SJCRH30 (cell line): ENCODE measurements around the gene INO80. TPM values are rescaled to one million over a fixed set of nuclear protein-coding genes. Genes with fewer than 3 reads are reported as not detected.

Experiments
- DNase-seq, 2 experiments: peaks; one replicate each; pipeline ENCODE4 v3.0.0-alpha.2; 2015 to 2020
- H3K27ac ChIP-seq: fragments of 250-450 bp; sonication (Bioruptor Pico); 2 replicates; pipeline ENCODE4 v1.5.1; 2020; ENCODE audit warnings: mild to moderate bottlenecking, moderate library complexity
- H3K27me3 ChIP-seq: fragments of 250-450 bp; sonication (Bioruptor Pico); 2 replicates; pipeline ENCODE4 v1.5.1; 2020; ENCODE audit warnings: mild to moderate bottlenecking, moderate library complexity
- H3K36me3 ChIP-seq: fragments of 250-450 bp; sonication (Bioruptor Pico); 2 replicates; pipeline ENCODE4 v1.5.1; 2020; ENCODE audit warnings: mild to moderate bottlenecking, moderate library complexity
- H3K4me1 ChIP-seq: fragments of 250-450 bp; sonication (Bioruptor Pico); 2 replicates; pipeline ENCODE4 v1.5.1; 2020; ENCODE audit warnings: mild to moderate bottlenecking, moderate library complexity
- H3K4me3 ChIP-seq: fragments of 250-450 bp; sonication (Bioruptor Pico); 2 replicates; pipeline ENCODE4 v1.5.1; 2020; ENCODE audit warnings: mild to moderate bottlenecking, moderate library complexity
- H3K9me3 ChIP-seq: fragments of 250-450 bp; sonication (Bioruptor Pico); replicated peaks from 2 replicates; pipeline ENCODE4 v1.5.1; 2020; ENCODE audit warnings: mild to moderate bottlenecking, moderate library complexity
- total RNA-seq: library from RNA; depleted of rRNA; stranded (reverse); fragments of >200 nt; shearing (Covaris generic); gene quantifications from 2 replicates; pipeline ENCODE4 v1.2.3, GENCODE V29; 2014

The INO80 gene
- total RNA-seq, 1 experiment from 2014 or later = 16.8 TPM

DNA sequence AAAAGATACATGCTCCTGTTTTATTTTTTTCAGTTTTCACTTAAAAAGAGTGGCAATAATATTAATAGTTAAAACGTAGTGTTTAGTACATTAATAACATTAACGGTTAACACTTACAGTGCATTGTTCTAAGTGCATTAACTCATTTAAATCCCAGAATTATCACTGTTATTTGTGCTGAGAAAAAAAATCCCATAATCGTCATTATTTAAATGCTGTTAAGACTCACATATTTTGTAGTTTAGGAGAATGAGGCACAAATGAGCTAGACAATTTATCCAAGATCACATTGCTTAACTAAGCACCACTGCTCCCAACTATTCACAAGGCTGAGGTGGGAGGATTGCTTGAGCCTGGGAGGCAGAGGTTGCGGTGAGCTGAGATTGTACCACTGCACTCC lies 127.9 kb downstream of the INO80 start:
- H3K4me3 ChIP-seq = no peak overlapping the region
- no peak overlapping the region for H3K27ac ChIP-seq
- DNase-seq = no peak
- H3K4me1 ChIP-seq = 0 out of 2 replicates have a peak, but pooled peaks cover 2% of the 10 kb centered on the region
- no peaks in the 10 kb centered on the region for H3K27me3 ChIP-seq
- H3K36me3 ChIP-seq = peaks cover 44% of the 10 kb centered on the region
- H3K9me3 ChIP-seq = no peaks in the 10 kb centered on the region

- H3K9me3 ChIP-seq = no peaks in the 10 kb centered on the region
- DNase-seq = no peak
- no peak overlapping the region for H3K27ac ChIP-seq
- no peaks in the 10 kb centered on the region for H3K27me3 ChIP-seq
- H3K36me3 ChIP-seq = peaks cover 56% of the 10 kb centered on the region
- no peak overlapping the region for H3K4me3 ChIP-seq
- 0 out of 2 replicates have a peak, but pooled peaks cover 6% of the 10 kb centered on the region for H3K4me1 ChIP-seq
Observed at GRCh38 chr15:40986820-40987219, 129.3 kb downstream of the INO80 start.

GRCh38 chr15:40985541-40986330 lies 130.3 kb downstream of the INO80 start:
- no peaks in the 10 kb centered on the region for H3K27me3 ChIP-seq
- 0 out of 2 replicates have a peak, but pooled peaks cover 6% of the 10 kb centered on the region for H3K4me1 ChIP-seq
- H3K36me3 ChIP-seq = peaks cover 64% of the 10 kb centered on the region
- H3K4me3 ChIP-seq = no peak overlapping the region
- peak overlapping the region; percentile 33 for H3K27ac ChIP-seq
- H3K9me3 ChIP-seq = no peaks in the 10 kb centered on the region
- DNase-seq = no peak

DNA sequence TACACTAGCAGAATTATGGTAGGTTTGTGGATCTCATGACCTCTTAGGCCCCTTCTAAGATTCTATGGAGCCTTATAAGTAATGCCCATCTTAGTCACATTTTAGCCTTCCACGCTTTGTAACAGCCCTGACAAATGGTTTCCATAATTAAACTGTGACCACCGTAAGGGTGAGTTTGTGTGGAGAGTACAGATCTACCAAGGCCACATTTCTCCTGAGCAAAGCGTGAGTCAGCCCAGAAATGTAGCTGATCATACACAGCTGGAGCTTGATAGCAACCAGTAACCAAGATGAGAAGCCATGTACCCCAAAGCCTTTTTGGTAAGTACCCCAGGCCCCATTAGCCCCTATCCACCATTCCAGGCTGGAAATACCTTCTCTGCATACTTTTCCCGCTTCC lies 131.1 kb downstream of the INO80 start:
- peaks cover 64% of the 10 kb centered on the region for H3K36me3 ChIP-seq
- H3K27ac ChIP-seq = peak overlapping the region; percentile 33
- DNase-seq = peak in 1 of 2 experiments; percentile 16
- H3K4me3 ChIP-seq = no peak overlapping the region
- 0 out of 2 replicates have a peak, but pooled peaks cover 6% of the 10 kb centered on the region for H3K4me1 ChIP-seq
- H3K27me3 ChIP-seq = no peaks in the 10 kb centered on the region
- no peaks in the 10 kb centered on the region for H3K9me3 ChIP-seq

DNA sequence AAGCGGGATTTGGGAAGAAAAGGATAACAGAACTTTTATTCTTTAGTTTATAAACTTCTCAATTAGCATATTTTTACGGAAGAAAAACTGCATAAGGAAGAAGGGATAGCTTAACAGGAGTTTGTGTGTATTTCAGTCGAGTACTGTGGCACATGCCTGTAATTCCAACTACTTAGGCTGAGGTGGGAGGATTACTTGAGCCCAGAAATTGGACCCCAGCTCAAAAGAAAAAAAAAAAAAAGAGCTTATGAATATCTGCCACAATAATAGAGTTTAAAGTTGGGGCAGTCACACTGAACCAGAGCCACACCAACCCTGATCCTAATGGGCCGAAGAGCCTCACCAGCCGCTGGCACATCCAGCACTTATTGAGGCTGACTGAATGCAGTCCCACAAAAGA lies 131.7 kb downstream of the INO80 start:
- H3K36me3 ChIP-seq = peaks cover 62% of the 10 kb centered on the region
- peak overlapping the region; percentile 33 for H3K27ac ChIP-seq
- no peak for DNase-seq
- H3K4me1 ChIP-seq = 0 out of 2 replicates have a peak, but pooled peaks cover 6% of the 10 kb centered on the region
- no peaks in the 10 kb centered on the region for H3K9me3 ChIP-seq
- no peak overlapping the region for H3K4me3 ChIP-seq
- no peaks in the 10 kb centered on the region for H3K27me3 ChIP-seq

- Histone ChIP-seq H3K27me3 (no peaks in the 10 kb centered on the region), H3K27ac (peak overlapping the region; percentile 26; the same call in 1 of the 2 replicates), H3K4me3 (no peak overlapping the region), H3K9me3 (no peaks in the 10 kb centered on the region), H3K36me3 (peaks cover 68% of the 10 kb centered on the region), H3K4me1 (0 out of 2 replicates have a peak, but pooled peaks cover 6% of the 10 kb centered on the region)
- DNase-seq = peak; percentile 25 to 49
Observed at GRCh38 chr15:40982855-40983254, 133.2 kb downstream of the INO80 start.

- Histone ChIP-seq H3K4me3 (no peak overlapping the region), H3K9me3 (no peaks in the 10 kb centered on the region), H3K27me3 (no peaks in the 10 kb centered on the region), H3K4me1 (0 out of 2 replicates have a peak, but pooled peaks cover 6% of the 10 kb centered on the region), H3K27ac (no peak overlapping the region), H3K36me3 (peaks cover 59% of the 10 kb centered on the region)
- no peak for DNase-seq
Observed at GRCh38 chr15:40981186-40981585, 134.9 kb downstream of the INO80 start.

DNA sequence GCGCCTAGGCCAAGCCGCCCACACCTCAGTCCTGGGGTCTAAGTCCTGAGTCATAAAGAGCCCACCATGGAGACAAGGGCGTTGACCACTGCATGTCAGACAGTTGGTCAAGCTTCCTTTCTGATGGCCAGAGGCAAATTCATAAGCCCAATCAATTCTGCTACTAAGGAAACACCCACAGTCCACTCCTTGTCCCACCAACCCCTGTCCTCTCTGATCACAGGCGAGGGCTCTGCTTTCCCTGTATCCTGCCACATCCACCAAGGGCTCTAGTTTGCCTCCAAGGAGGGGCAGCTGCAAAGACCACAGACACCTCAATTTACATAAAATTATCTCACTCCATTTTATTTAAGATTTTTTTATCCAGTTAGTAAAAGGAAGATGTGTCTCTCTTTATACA lies 137.5 kb downstream of the INO80 start:
- H3K4me3 ChIP-seq = no peak overlapping the region
- H3K36me3 ChIP-seq = peaks cover 39% of the 10 kb centered on the region
- H3K27me3 ChIP-seq = no peaks in the 10 kb centered on the region
- H3K4me1 ChIP-seq = 0 out of 2 replicates have a peak, but pooled peaks cover 6% of the 10 kb centered on the region
- DNase-seq = no peak
- H3K27ac ChIP-seq = no peak overlapping the region
- no peaks in the 10 kb centered on the region for H3K9me3 ChIP-seq

GRCh38 chr15:40978141-40978540 lies 137.9 kb downstream of the INO80 start:
- DNase-seq = no peak
- Histone ChIP-seq H3K36me3 (peaks cover 35% of the 10 kb centered on the region), H3K27me3 (no peaks in the 10 kb centered on the region), H3K9me3 (no peaks in the 10 kb centered on the region), H3K27ac (no peak overlapping the region), H3K4me3 (no peak overlapping the region), H3K4me1 (0 out of 2 replicates have a peak, but pooled peaks cover 4% of the 10 kb centered on the region)

GRCh38 chr15:40976819-40977218 lies 139.3 kb downstream of the INO80 start:
- Histone ChIP-seq H3K4me1 (no peaks in the 10 kb centered on the region), H3K36me3 (peaks cover 23% of the 10 kb centered on the region), H3K27me3 (no peaks in the 10 kb centered on the region), H3K27ac (no peak overlapping the region), H3K4me3 (no peak overlapping the region), H3K9me3 (no peaks in the 10 kb centered on the region)
- DNase-seq = no peak

DNA sequence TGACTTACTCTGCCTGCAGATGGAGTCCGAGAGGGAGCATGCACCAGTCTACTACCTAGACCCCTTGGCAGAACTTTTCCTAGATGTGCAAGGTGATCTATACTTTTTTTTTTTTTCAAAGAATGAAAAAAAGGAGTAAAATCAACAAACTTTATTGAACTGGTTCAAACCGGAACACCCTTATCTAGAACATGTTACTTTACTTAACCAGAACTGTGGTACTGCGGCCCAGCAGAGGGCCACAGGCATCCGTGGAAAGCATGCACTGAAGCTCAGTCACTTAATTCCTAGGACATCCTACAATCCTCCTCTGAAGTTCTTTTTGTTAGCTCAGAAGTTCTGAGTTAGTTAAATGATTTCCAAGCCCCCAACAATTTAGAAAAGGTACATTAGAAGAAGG lies 141.2 kb downstream of the INO80 start:
- no peak overlapping the region for H3K27ac ChIP-seq
- no peak overlapping the region for H3K4me3 ChIP-seq
- no peaks in the 10 kb centered on the region for H3K27me3 ChIP-seq
- no peaks in the 10 kb centered on the region for H3K4me1 ChIP-seq
- H3K36me3 ChIP-seq = peaks cover 15% of the 10 kb centered on the region
- no peak for DNase-seq
- H3K9me3 ChIP-seq = no peaks in the 10 kb centered on the region

DNA sequence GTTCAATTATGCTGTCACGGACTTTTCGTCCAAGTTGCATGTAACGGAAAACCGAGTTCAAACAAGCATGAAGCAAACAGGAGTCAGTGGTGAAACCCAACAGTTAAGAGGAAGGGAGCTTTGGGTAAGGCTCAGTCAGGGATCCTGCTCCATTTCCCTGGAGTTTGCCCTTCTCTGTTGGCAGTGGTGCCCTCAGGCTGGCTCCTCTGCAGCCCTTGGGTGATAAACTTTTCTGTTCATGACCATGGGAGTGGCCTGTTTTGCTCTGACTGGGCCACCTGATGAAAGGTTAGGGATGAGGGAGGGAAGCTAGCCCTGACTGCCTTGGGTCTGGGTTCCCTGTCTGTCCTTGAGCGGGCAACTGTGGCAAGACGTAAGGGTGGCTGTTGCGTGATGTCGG lies 146.7 kb downstream of the INO80 start:
- no peaks in the 10 kb centered on the region for H3K27me3 ChIP-seq

GRCh38 chr15:40968290-40969085 lies 147.6 kb downstream of the INO80 start:
- H3K4me3 ChIP-seq = no peak overlapping the region
- no peaks in the 10 kb centered on the region for H3K36me3 ChIP-seq
- H3K4me1 ChIP-seq = peaks cover 17% of the 10 kb centered on the region
- no peaks in the 10 kb centered on the region for H3K9me3 ChIP-seq
- no peak overlapping the region for H3K27ac ChIP-seq
- no peaks in the 10 kb centered on the region for H3K27me3 ChIP-seq
- DNase-seq = no peak

More for the DNA sequence above, 146.7 kb downstream of the INO80 start:
- no peak for DNase-seq
- Histone ChIP-seq H3K27ac (no peak overlapping the region), H3K4me3 (no peak overlapping the region), H3K36me3 (no peaks in the 10 kb centered on the region), H3K4me1 (peaks cover 17% of the 10 kb centered on the region), H3K9me3 (no peaks in the 10 kb centered on the region)

DNA sequence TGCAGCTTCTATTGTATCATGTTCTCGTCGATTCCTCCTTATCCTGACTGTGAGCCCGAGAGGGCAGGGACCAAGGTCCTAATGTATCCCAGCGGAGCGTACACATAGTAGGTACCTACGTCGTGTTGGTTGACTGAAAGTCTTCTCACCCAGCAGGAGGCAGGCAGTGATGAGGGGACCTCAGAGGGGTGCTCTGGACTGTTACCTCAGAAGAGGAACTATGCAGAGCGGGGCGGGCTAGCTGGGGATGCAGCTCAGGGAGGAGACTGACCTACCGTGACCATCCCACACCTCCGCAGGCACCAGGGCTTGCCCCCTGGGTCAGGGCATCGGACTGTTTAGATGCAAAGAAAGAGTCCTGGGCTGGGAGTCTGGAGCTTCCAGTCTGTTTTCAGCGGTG lies 151.4 kb downstream of the INO80 start:
- no peak for DNase-seq
- no peaks in the 10 kb centered on the region for H3K9me3 ChIP-seq
- no peak overlapping the region for H3K27ac ChIP-seq
- peaks cover 17% of the 10 kb centered on the region for H3K4me1 ChIP-seq
- H3K27me3 ChIP-seq = no peaks in the 10 kb centered on the region
- H3K4me3 ChIP-seq = no peak overlapping the region
- no peaks in the 10 kb centered on the region for H3K36me3 ChIP-seq

GRCh38 chr15:40964006-40964405 lies 152.1 kb downstream of the INO80 start:
- peaks cover 17% of the 10 kb centered on the region for H3K4me1 ChIP-seq
- no peak for DNase-seq
- no peak overlapping the region for H3K27ac ChIP-seq
- H3K27me3 ChIP-seq = no peaks in the 10 kb centered on the region
- no peaks in the 10 kb centered on the region for H3K9me3 ChIP-seq
- H3K36me3 ChIP-seq = no peaks in the 10 kb centered on the region
- no peak overlapping the region for H3K4me3 ChIP-seq
